ENCODE measurements around the gene FAM53B.
A peak's percentile ranks its signal among the peaks of the same experiment; 100 is the strongest.

The FAM53B gene

DNA sequence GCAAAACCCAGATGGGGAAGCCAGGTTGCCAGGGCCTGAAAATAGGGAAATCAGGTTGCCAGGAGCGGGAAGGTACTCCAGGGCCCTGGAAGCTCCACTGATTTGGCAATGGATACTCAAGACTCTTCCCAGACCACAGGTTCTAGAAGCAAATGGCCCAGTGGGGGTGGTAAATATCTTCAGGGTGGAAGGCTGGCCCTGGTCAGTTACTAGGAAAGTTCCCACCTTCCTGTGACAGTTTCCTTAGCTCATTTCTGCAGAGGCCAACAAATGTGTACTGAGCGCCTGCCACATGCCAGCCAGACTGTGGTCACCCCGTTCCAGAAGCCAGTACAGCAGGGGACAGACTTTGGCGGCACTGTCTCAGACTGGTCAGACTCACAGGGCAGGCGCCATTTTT lies 113.6 kb downstream of the FAM53B start:
- no peaks in the 10 kb centered on the region for H3K9me3 ChIP-seq (ENCODE audit: insufficient read depth, low read depth, low read length)
- peaks cover 9% of the 10 kb centered on the region for H3K4me1 ChIP-seq (ENCODE audit: insufficient read depth, low read length)
- H3K9ac ChIP-seq (ENCODE audit: low read depth, low read length) = no peak overlapping the region
- no peak overlapping the region for H3K4me3 ChIP-seq (ENCODE audit: low read length)
- no peaks in the 10 kb centered on the region for H3K27me3 ChIP-seq (ENCODE audit: insufficient read depth, low read length)
- no peak overlapping the region for H3K27ac ChIP-seq (ENCODE audit: low read length)
- H3K36me3 ChIP-seq (ENCODE audit: insufficient read depth, low read depth, low read length) = no peaks in the 10 kb centered on the region

- Histone ChIP-seq H3K4me3 (ENCODE audit: low read length) (no peak overlapping the region), H3K27me3 (ENCODE audit: insufficient read depth, low read length) (no peaks in the 10 kb centered on the region), H3K9me3 (ENCODE audit: insufficient read depth, low read depth, low read length) (no peaks in the 10 kb centered on the region), H3K9ac (ENCODE audit: low read depth, low read length) (no peak overlapping the region), H3K27ac (ENCODE audit: low read length) (no peak overlapping the region), H3K36me3 (ENCODE audit: insufficient read depth, low read depth, low read length) (no peaks in the 10 kb centered on the region), H3K4me1 (ENCODE audit: insufficient read depth, low read length) (peaks cover 9% of the 10 kb centered on the region)
Measured at GRCh38 chr10:124629842-124630241, 114.3 kb downstream of the FAM53B start.

GRCh38 chr10:124629415-124629814 lies 114.8 kb downstream of the FAM53B start:
- Histone ChIP-seq H3K36me3 (ENCODE audit: insufficient read depth, low read depth, low read length) (no peaks in the 10 kb centered on the region), H3K27me3 (ENCODE audit: insufficient read depth, low read length) (no peaks in the 10 kb centered on the region), H3K9ac (ENCODE audit: low read depth, low read length) (no peak overlapping the region), H3K4me1 (ENCODE audit: insufficient read depth, low read length) (peaks cover 9% of the 10 kb centered on the region), H3K4me3 (ENCODE audit: low read length) (no peak overlapping the region), H3K27ac (ENCODE audit: low read length) (no peak overlapping the region), H3K9me3 (ENCODE audit: insufficient read depth, low read depth, low read length) (no peaks in the 10 kb centered on the region)

- Histone ChIP-seq H3K4me3 (ENCODE audit: low read length) (no peak overlapping the region), H3K27me3 (ENCODE audit: insufficient read depth, low read length) (no peaks in the 10 kb centered on the region), H3K9me3 (ENCODE audit: insufficient read depth, low read depth, low read length) (no peaks in the 10 kb centered on the region), H3K36me3 (ENCODE audit: insufficient read depth, low read depth, low read length) (no peaks in the 10 kb centered on the region), H3K27ac (ENCODE audit: low read length) (no peak overlapping the region), H3K4me1 (ENCODE audit: insufficient read depth, low read length) (peaks cover 9% of the 10 kb centered on the region), H3K9ac (ENCODE audit: low read depth, low read length) (no peak overlapping the region)
Measured at GRCh38 chr10:124628676-124629021, 115.5 kb downstream of the FAM53B start.

- H3K9ac ChIP-seq (ENCODE audit: low read depth, low read length) = no peak overlapping the region
- H3K36me3 ChIP-seq (ENCODE audit: insufficient read depth, low read depth, low read length) = no peaks in the 10 kb centered on the region
- no peaks in the 10 kb centered on the region for H3K9me3 ChIP-seq (ENCODE audit: insufficient read depth, low read depth, low read length)
- H3K27ac ChIP-seq (ENCODE audit: low read length) = no peak overlapping the region
- no peaks in the 10 kb centered on the region for H3K27me3 ChIP-seq (ENCODE audit: insufficient read depth, low read length)
- no peak overlapping the region for H3K4me3 ChIP-seq (ENCODE audit: low read length)
- peaks cover 9% of the 10 kb centered on the region for H3K4me1 ChIP-seq (ENCODE audit: insufficient read depth, low read length)
Measured at GRCh38 chr10:124627866-124628675, 116.1 kb downstream of the FAM53B start.

DNA sequence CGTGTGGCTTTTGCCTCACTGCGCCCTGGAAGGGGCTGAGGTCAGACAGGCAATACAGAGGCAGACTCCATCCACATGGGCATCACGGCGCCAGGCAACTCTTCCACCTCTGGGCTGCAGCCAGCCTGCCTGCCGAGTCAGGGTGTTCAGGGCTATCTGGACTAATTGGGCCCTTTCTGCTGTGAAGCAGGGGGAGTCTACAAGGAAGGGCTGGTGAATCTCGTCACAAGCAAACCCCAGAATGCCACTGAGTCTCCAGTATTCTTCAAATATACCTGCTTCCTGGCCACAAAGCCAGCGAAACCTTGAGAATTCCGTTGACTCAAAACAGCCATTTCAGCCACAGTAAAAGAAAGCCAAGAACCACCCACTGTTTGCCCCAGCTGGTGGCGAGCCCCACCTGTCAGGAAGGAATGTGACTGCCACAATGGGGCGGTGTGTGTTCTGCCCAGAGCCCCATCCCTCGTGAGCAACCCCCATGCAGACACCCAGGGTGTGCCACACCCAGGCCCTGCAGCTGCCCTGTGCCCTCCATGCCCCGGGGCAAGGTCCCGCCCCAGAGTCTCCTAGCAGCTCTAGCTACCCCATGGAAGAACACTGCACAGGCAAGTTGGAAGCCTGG lies 117.3 kb downstream of the FAM53B start:
- Histone ChIP-seq H3K4me1 (ENCODE audit: insufficient read depth, low read length) (peaks cover 9% of the 10 kb centered on the region), H3K9me3 (ENCODE audit: insufficient read depth, low read depth, low read length) (no peaks in the 10 kb centered on the region), H3K4me3 (ENCODE audit: low read length) (no peak overlapping the region), H3K9ac (ENCODE audit: low read depth, low read length) (peak overlapping the region; percentile 34; the same call in 1 of the 2 replicates), H3K27me3 (ENCODE audit: insufficient read depth, low read length) (no peaks in the 10 kb centered on the region), H3K27ac (ENCODE audit: low read length) (no peak overlapping the region), H3K36me3 (ENCODE audit: insufficient read depth, low read depth, low read length) (no peaks in the 10 kb centered on the region)

- Histone ChIP-seq H3K27ac (ENCODE audit: low read length) (no peak overlapping the region), H3K9ac (ENCODE audit: low read depth, low read length) (no peak overlapping the region; the same call in 1 of the 2 replicates), H3K9me3 (ENCODE audit: insufficient read depth, low read depth, low read length) (no peaks in the 10 kb centered on the region), H3K36me3 (ENCODE audit: insufficient read depth, low read depth, low read length) (no peaks in the 10 kb centered on the region), H3K4me1 (ENCODE audit: insufficient read depth, low read length) (peaks cover 9% of the 10 kb centered on the region), H3K27me3 (ENCODE audit: insufficient read depth, low read length) (no peaks in the 10 kb centered on the region), H3K4me3 (ENCODE audit: low read length) (no peak overlapping the region)
Measured at GRCh38 chr10:124625831-124626238, 118.3 kb downstream of the FAM53B start.

GRCh38 chr10:124624895-124625294 lies 119.3 kb downstream of the FAM53B start:
- H3K4me3 ChIP-seq (ENCODE audit: low read length) = no peak overlapping the region
- no peaks in the 10 kb centered on the region for H3K27me3 ChIP-seq (ENCODE audit: insufficient read depth, low read length)
- H3K9me3 ChIP-seq (ENCODE audit: insufficient read depth, low read depth, low read length) = no peaks in the 10 kb centered on the region
- no peak overlapping the region for H3K27ac ChIP-seq (ENCODE audit: low read length)
- H3K9ac ChIP-seq (ENCODE audit: low read depth, low read length) = no peak overlapping the region
- no peaks in the 10 kb centered on the region for H3K36me3 ChIP-seq (ENCODE audit: insufficient read depth, low read depth, low read length)
- peaks cover 9% of the 10 kb centered on the region for H3K4me1 ChIP-seq (ENCODE audit: insufficient read depth, low read length)

GRCh38 chr10:124624466-124624865 lies 119.7 kb downstream of the FAM53B start:
- Histone ChIP-seq H3K27ac (ENCODE audit: low read length) (no peak overlapping the region), H3K9me3 (ENCODE audit: insufficient read depth, low read depth, low read length) (no peaks in the 10 kb centered on the region), H3K4me3 (ENCODE audit: low read length) (no peak overlapping the region), H3K9ac (ENCODE audit: low read depth, low read length) (no peak overlapping the region), H3K27me3 (ENCODE audit: insufficient read depth, low read length) (no peaks in the 10 kb centered on the region), H3K36me3 (ENCODE audit: insufficient read depth, low read depth, low read length) (no peaks in the 10 kb centered on the region), H3K4me1 (ENCODE audit: insufficient read depth, low read length) (peaks cover 9% of the 10 kb centered on the region)

DNA sequence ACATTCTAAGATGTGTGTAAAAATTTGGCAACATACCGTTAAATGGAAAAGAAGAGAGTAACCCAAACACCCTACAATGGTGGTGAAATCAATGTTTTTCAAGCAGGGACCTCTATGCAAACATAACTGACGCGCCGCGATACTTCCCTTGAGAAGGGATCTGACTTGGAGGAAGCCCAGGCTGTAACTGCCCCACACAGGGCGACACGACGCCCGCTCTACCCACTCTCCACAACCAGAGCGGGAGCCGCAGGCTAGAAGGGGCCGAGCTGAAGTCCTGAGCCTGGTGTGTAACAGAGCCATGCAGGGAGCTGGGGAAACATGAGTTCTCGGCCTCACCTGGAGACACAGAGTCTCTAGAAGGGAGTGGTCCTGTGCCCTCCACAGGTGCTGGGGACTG lies 120.2 kb downstream of the FAM53B start:
- Histone ChIP-seq H3K9me3 (ENCODE audit: insufficient read depth, low read depth, low read length) (no peaks in the 10 kb centered on the region), H3K27ac (ENCODE audit: low read length) (no peak overlapping the region), H3K4me1 (ENCODE audit: insufficient read depth, low read length) (peaks cover 9% of the 10 kb centered on the region), H3K9ac (ENCODE audit: low read depth, low read length) (no peak overlapping the region), H3K4me3 (ENCODE audit: low read length) (no peak overlapping the region), H3K36me3 (ENCODE audit: insufficient read depth, low read depth, low read length) (no peaks in the 10 kb centered on the region), H3K27me3 (ENCODE audit: insufficient read depth, low read length) (no peaks in the 10 kb centered on the region)

DNA sequence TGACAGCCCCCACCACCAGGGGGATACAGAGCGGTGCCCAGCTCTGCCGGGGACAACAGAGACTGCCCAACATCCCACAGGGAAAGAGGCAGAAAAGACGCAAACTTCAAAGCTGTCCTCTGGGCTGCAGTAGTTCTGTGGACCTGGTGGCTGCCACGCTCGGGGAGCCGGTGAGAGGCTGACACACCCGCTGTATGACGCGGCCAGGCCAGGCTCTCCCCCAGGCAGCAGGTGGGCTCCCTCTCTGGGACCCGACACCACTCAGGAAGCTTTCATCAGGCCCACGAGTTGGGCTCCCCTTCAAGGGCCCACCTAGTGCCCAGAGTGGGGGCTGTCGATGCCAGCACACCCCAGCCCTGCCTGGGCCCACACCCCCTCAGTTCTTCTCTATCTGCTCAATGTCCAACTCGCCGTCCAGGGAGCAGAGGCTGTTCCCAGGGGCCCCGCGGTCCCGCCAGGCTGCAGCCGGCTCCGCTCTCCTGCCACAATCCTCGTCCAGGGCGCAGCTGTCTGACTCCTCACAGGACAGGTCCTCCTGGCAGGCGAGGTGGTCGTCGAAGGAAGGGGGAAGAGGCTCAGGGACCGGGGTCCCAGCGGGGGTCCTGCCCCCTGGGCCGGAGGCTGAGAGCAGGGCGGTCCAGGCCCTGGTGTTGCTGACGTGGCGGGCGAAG lies 121.2 kb downstream of the FAM53B start:
- H3K4me1 ChIP-seq (ENCODE audit: insufficient read depth, low read length) = peaks cover 9% of the 10 kb centered on the region
- no peaks in the 10 kb centered on the region for H3K36me3 ChIP-seq (ENCODE audit: insufficient read depth, low read depth, low read length)
- no peak overlapping the region for H3K4me3 ChIP-seq (ENCODE audit: low read length)
- H3K9ac ChIP-seq (ENCODE audit: low read depth, low read length) = no peak overlapping the region
- H3K9me3 ChIP-seq (ENCODE audit: insufficient read depth, low read depth, low read length) = no peaks in the 10 kb centered on the region
- no peaks in the 10 kb centered on the region for H3K27me3 ChIP-seq (ENCODE audit: insufficient read depth, low read length)
- H3K27ac ChIP-seq (ENCODE audit: low read length) = no peak overlapping the region

DNA sequence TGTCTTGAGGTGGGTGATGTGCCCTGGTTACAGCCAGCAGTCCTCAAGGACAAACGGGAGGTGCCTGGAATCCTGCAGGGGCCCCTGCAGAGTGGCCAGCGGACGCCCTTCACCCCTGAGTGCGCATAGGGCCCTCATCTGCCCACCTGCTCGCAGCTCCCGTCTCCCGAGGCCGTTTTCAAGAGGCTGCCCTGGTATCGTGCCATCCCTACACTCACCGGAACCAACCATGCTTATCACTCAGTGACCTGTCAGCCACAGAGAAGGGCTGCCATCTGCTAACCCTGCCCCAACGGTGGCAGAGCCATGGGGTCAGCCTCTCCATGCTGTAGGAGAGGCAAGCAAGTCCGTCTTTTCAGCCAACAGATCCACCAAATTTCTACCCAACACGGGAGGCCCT lies 122.0 kb downstream of the FAM53B start:
- H3K4me1 ChIP-seq (ENCODE audit: insufficient read depth, low read length) = peaks cover 7% of the 10 kb centered on the region
- H3K27me3 ChIP-seq (ENCODE audit: insufficient read depth, low read length) = no peaks in the 10 kb centered on the region
- no peaks in the 10 kb centered on the region for H3K9me3 ChIP-seq (ENCODE audit: insufficient read depth, low read depth, low read length)
- H3K27ac ChIP-seq (ENCODE audit: low read length) = no peak overlapping the region
- H3K36me3 ChIP-seq (ENCODE audit: insufficient read depth, low read depth, low read length) = no peaks in the 10 kb centered on the region
- no peak overlapping the region for H3K9ac ChIP-seq (ENCODE audit: low read depth, low read length)
- H3K4me3 ChIP-seq (ENCODE audit: low read length) = no peak overlapping the region

All from iPS-20b (cell line).